Prostate gland (tissue), 2 donors: ENCODE data around the gene PGGHG. TPM values are rescaled to one million over a fixed set of nuclear protein-coding genes. Genes with fewer than 3 reads are reported as not detected.

Source experiments
- DNase-seq: peaks from one replicate; pipeline ENCODE4 v3.0.0-alpha.2; 2019; ENCODE audit warnings: low spot score
- H3K27ac ChIP-seq, 2 donors: fragments of 200-600 bp; sonication (generic); 2 replicates each; pipeline ENCODE4 v1.5.1; 2017 to 2019
- H3K27me3 ChIP-seq: fragments of 200-600 bp; sonication (generic); replicated peaks from 2 replicates; pipeline ENCODE4 v1.5.1; 2019; ENCODE audit not compliant: insufficient read depth
- H3K36me3 ChIP-seq, 2 donors: fragments of 200-600 bp; sonication (generic); 1 replicate in 1 of 2; 2 replicates in 1 of 2; pipeline versions ENCODE4 v1.5.1 to v1.8.1; 2017 to 2019
- H3K4me1 ChIP-seq: fragments of 200-600 bp; sonication (generic); replicated peaks from 2 replicates; pipeline ENCODE4 v1.5.1; 2019
- H3K4me3 ChIP-seq, 2 donors: fragments of 200-600 bp; sonication (generic); 2 replicates each; pipeline ENCODE4 v1.5.1; 2017 to 2019
- H3K9me3 ChIP-seq: fragments of 200-600 bp; sonication (generic); 2 replicates; pipeline ENCODE4 v1.5.1; 2017
- CTCF ChIP-seq, 4 experiments: fragments of 200-600 bp in 2 of 4; fragments of 450-650 bp in 2 of 4; sonication (generic) in 2 of 4; IDR thresholded peaks; 1 replicate in 3 of 4; 2 replicates in 1 of 4; pipeline ENCODE4 v1.5.1; 2016 to 2019; ENCODE audit warnings: antibody characterized with exemption in 4 of 4, mild to moderate bottlenecking in 2 of 4, moderate library complexity in 2 of 4
- POLR2A ChIP-seq: fragments of 450-650 bp; IDR thresholded peaks from one replicate; pipeline ENCODE4 v1.6.1; 2016; ENCODE audit warnings: antibody characterized with exemption, mild to moderate bottlenecking
- POLR2AphosphoS5 ChIP-seq: sonication (generic); formaldehyde crosslinking; IDR thresholded peaks from one replicate; pipeline ENCODE4 v1.6.1; 2017; ENCODE audit warnings: antibody characterized with exemption
- WGBS: methylation state at CpG from one replicate; pipeline ENCODE4 v1.1.5; 2018; 5-methylcytosine and 5-hydroxymethylcytosine counted together
- intact Hi-C: fragments of 100-400 bp; cut with DNase I; formaldehyde crosslinking; loops from one replicate; pipeline ENCODE4 v1.14.2; 2022
- total RNA-seq, 2 donors: library from RNA; depleted of rRNA; stranded (reverse); fragments of >200 nt; gene quantifications; one replicate each; pipeline ENCODE4 v1.1.0, GENCODE V29; 2016

PGGHG gene
- total RNA-seq, 2 donors from 2014 or later: 18.4 to 63.1 TPM

DNA sequence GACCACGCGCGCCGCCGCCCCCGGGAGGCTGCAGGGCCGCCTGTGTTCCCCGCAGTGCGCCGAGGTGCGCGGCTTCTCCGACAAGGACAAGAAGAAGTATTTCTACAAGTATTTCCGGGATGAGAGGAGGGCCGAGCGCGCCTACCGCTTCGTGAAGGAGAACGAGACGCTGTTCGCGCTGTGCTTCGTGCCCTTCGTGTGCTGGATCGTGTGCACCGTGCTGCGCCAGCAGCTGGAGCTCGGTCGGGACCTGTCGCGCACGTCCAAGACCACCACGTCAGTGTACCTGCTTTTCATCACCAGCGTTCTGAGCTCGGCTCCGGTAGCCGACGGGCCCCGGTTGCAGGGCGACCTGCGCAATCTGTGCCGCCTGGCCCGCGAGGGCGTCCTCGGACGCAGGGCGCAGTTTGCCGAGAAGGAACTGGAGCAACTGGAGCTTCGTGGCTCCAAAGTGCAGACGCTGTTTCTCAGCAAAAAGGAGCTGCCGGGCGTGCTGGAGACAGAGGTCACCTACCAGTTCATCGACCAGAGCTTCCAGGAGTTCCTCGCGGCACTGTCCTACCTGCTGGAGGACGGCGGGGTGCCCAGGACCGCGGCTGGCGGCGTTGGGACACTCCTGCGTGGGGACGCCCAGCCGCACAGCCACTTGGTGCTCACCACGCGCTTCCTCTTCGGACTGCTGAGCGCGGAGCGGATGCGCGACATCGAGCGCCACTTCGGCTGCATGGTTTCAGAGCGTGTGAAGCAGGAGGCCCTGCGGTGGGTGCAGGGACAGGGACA, 8.0 kb upstream of the PGGHG start:
- H3K9me3 ChIP-seq: no peaks in the 10 kb centered on the region
- no peak for DNase-seq
- TF ChIP-seq POLR2AphosphoS5: no peak
- no peak for TF ChIP-seq POLR2A
- TF ChIP-seq CTCF (IDR thresholded peaks at IDR 0.05): no peak
- H3K4me3 ChIP-seq: peak overlapping the region in 1 of 2 donors; percentile 10
- no peaks in the 10 kb centered on the region for H3K4me1 ChIP-seq
- peaks cover 28% of the 10 kb centered on the region for H3K27me3 ChIP-seq
- no peak overlapping the region for H3K27ac ChIP-seq
- intact Hi-C loops: no loop called here
- no peaks in the 10 kb centered on the region for H3K36me3 ChIP-seq
- 7% methylated on average over 69 of the region's 79 CpGs for WGBS

DNA sequence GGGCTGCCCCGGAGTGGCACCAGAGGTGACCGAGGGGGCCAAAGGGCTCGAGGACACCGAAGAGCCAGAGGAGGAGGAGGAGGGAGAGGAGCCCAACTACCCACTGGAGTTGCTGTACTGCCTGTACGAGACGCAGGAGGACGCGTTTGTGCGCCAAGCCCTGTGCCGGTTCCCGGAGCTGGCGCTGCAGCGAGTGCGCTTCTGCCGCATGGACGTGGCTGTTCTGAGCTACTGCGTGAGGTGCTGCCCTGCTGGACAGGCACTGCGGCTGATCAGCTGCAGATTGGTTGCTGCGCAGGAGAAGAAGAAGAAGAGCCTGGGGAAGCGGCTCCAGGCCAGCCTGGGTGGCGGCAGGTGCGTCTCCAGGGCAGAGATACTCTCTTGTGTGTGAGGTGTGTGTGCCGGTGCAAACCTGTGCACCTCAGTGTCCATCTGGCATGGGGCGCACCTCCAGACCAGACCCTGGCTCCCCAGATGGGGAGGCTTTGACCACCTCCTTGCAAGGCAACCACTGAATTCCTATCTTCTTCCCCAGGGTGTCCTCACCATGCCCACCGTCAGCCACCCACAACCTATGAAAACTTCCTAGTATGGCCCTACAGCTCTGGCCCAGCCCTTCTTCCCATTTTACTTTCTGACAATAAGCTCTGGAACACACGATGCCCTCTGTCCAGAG, 7.3 kb upstream of the PGGHG start:
- no peak for DNase-seq
- Histone ChIP-seq H3K4me1 (no peaks in the 10 kb centered on the region), H3K36me3 (no peaks in the 10 kb centered on the region), H3K27me3 (peaks cover 28% of the 10 kb centered on the region), H3K9me3 (no peaks in the 10 kb centered on the region), H3K4me3 (no peak overlapping the region), H3K27ac (no peak overlapping the region)
- WGBS: 42% methylated on average over 24 of the region's 26 CpGs
- TF ChIP-seq POLR2A: no peak
- TF ChIP-seq POLR2AphosphoS5: no peak
- TF ChIP-seq CTCF (IDR thresholded peaks at IDR 0.05): no peak
- intact Hi-C loops: no loop called here

DNA sequence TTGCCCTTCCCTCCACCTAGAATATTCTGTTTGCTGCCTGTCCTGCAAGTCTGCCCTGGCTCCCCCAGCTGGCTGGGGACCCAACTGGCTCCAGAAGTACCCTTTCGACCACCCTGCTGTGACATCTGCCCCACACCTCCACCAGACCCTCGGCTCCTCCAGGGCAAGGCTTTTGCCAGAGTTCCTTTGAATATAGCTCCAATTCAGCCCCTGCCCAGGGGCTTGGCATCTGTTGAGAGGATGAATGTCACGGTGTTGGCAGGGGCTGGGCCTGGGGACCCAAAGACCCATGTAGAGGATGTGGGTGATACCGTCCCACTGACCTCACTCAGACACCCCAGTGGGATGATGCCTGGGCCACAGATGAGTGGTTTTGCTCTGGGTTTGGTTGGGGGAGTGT, 6.8 kb upstream of the PGGHG start:
- TF ChIP-seq POLR2AphosphoS5: no peak
- no peak for TF ChIP-seq POLR2A
- TF ChIP-seq CTCF (IDR thresholded peaks at IDR 0.05): no peak
- 72% methylated on average over 4 of the region's 4 CpGs for WGBS
- DNase-seq: no peak
- H3K27me3 ChIP-seq: peaks cover 28% of the 10 kb centered on the region
- no peaks in the 10 kb centered on the region for H3K9me3 ChIP-seq
- H3K27ac ChIP-seq: no peak overlapping the region
- H3K4me3 ChIP-seq: no peak overlapping the region
- H3K4me1 ChIP-seq: no peaks in the 10 kb centered on the region
- H3K36me3 ChIP-seq: no peaks in the 10 kb centered on the region
- intact Hi-C loops: no loop called here

DNA sequence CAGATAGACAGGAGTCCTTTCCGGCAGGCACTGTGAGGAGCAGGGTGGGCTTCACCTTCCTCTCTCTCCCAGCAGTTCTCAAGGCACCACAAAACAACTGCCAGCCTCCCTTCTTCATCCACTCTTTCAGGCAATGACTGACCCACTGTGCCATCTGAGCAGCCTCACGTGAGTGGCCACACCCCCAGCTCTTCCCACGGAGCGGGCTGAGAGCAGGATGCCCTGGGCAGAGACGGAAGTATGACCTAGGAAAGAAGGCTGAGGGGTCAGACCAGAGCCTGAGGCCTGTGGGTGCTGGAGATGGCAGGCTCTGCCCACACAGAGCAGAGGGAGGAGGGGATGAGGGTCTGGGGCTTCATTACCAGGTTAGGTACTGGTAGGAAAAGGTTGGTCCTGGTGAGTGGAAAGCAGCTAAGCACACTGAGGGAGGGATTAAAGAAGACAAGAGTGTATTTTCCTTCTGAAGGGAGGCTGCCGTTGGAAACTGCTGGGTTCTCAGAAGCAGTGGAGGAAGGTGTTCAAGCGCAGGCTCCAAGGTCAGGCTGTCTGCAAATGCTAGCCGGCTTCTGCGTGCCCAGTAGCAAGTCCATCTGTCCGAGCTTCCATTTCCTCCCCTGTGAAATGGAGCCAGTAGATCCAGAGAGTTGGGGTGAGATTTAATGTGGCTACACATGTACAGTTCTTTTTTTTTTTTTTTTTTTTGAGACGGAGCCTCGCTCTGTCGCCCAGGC, 6.1 kb upstream of the PGGHG start:
- Histone ChIP-seq H3K9me3 (no peaks in the 10 kb centered on the region), H3K4me1 (no peaks in the 10 kb centered on the region), H3K4me3 (no peak overlapping the region), H3K27ac (no peak overlapping the region), H3K27me3 (peaks cover 28% of the 10 kb centered on the region), H3K36me3 (no peaks in the 10 kb centered on the region)
- intact Hi-C loops: no loop called here
- no peak for TF ChIP-seq CTCF (IDR thresholded peaks at IDR 0.05)
- no peak for TF ChIP-seq POLR2A
- no peak for TF ChIP-seq POLR2AphosphoS5
- WGBS: 67% methylated on average over 13 of the region's 13 CpGs
- no peak for DNase-seq
